ENCODE results near the gene UNC13D. TPM values are rescaled to one million over a fixed set of nuclear protein-coding genes. Genes with fewer than 3 reads are reported as not detected.
"Not testable (repeated sequence)": the region's sequence is repeated elsewhere in the genome, so short reads cannot be mapped to it uniquely, and the experiment has no call there.

The UNC13D gene
- total RNA-seq, 1 donor from 2014 or later: 75.3 TPM

- no peak for DNase-seq (ENCODE audit: low spot score)
These were observed 23.8 kb downstream of the UNC13D start for GRCh38 chr17:75820094-75821080.

DNA sequence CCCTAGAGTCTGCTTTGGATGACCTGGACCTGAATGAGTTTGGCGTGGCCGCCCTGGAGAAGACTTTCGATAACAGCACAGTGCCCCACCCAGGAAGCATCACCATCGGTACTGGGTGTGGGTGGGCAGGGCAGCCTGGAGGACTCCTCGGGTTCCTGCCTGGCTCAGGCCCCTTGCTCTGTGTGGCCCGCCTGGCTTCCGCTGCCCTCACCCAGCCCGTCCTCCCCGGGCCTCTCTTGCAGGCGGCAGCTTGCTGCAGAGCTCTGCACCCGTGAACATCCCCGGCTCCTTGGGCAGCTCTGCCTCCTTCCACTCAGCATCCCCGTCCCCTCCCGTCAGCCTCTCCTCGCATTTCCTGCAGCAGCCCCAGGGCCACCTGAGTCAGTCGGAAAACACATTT is 24.5 kb downstream of the UNC13D start:
- DNase-seq (ENCODE audit: low spot score): no peak

DNA sequence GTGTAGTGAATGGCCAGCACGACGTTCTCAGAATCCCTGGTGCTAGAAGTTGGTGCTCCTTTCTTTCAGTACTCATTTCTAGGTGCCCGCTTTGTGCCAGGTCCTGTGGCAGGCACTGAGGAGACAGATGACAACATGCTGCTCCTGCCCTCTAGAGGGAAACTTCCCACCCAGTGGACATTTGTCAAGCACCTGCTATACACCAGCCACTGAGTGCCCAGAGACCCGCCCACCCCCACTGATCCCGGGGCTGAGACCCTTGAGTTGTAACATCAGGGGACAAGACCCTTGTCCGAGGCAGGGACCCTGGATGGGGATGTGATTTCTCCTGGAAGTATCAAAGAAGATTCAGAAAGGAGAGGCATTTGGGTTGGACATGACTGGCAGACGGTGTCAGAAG is 25.1 kb downstream of the UNC13D start:
- DNase-seq (ENCODE audit: low spot score): no peak

DNA sequence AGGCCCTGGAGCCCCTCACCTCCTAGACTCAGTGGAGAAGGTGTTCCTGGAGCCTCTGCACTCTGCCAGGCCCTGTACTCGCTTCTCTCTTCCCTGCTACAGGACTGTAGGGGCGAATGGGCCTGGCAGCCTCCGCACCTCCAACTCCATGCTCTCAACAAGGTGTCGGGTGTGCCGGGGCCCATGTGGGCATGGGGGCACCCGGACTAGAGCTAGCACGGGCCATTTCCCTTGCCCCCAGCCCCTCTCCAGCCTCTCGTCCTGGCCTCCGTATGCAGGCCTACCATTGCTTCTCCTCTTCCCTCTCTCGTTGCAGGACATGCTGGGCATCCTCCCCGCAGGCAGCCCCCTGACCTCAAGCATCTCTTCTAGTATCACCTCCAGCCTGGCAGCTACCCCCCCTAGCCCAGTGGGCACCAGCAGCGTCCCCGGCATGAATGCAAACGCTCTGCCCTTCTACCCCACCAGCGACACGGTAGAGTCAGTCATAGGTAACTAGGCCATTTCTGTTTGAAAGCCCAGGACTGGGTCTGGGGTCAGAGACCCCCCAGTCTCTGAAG is 25.8 kb downstream of the UNC13D start:
- no peak for DNase-seq (ENCODE audit: low spot score)

- DNase-seq (ENCODE audit: low spot score): no peak
These were observed 26.6 kb downstream of the UNC13D start for GRCh38 chr17:75817571-75817970.

DNA sequence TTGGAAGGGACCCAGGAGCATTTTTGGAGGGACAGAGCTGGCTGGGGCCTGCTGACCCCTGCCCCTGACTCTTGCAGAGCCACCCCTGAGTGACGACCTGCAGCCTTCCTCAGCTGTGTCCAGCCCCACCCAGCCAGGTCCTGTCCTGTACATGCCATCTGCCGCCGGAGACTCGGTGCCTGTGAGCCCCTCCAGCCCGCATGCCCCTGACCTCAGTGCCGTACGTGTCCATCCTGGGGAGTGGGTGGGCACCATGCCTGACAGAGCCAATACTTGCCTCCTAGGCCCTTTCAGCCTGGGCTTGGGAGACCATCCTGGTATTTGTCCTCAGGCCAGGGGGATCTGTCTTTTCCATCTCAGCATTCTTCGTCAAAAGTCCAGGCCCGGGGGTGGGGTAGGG is 27.5 kb downstream of the UNC13D start:
- DNase-seq (ENCODE audit: low spot score): no peak

- no peak for DNase-seq (ENCODE audit: low spot score)
These were observed 28.8 kb downstream of the UNC13D start for GRCh38 chr17:75815399-75815798.

GRCh38 chr17:75814900-75815373 is 29.3 kb downstream of the UNC13D start:
- DNase-seq (ENCODE audit: low spot score): no peak

DNA sequence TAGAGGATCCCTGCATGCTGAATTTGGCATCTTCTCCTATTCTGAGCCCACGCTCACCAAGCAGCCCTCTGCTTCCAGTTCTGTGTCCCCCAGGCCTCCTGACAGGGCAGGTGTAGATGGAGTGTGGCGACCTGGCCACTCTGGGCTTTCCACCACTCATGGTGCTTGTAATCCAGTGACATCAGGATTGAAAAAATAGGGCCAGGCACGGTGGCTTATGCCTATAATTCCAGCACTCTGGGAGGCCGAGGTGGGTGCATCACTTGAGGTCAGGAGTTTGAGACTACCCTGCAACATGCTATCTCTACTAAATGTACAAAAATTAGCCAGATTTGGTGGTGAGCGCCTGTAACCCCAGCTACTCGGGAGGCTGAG is 30.2 kb downstream of the UNC13D start:
- no peak for DNase-seq (ENCODE audit: low spot score)

DNA sequence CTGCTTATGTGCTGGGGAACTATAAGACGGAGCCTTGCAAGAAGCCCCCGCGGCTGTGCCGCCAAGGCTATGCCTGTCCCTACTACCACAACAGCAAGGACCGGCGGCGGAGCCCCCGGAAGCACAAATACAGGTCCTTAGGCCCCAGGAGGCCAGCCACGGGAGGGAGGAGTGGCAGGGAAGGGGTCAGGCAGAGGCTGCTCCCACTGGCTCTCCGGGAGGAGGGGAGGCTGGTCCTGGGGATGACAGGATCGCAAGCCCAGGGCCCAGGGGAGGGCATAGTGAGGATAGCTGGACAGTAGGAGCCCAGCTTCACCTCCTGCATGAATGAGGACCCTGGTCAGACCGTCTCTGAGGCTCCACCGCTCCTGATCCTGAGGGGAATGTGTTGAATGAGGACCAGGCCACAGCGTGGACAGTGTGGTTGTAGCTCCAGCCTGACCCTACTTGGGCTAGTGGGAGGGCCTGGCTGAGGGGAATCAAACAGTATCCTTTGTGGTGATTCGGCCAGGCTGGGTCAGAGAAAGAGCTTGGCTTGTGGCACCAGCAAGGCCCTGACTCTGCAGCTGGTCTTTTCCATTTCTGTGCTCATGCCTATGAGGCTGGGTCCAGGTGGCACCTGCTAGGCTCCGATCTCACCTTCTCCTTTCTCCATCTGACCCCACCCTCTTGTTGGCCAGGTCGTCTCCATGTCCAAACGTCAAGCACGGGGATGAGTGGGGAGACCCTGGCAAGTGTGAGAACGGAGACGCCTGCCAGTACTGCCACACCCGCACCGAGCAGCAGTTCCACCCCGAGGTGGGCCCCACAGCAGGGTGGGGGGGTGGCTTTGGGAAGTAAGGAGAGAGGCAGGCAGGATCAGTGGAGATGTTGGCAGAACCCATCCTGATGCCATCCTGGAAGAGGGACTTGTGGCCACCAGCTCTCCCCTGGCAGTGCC is 30.9 kb downstream of the UNC13D start:
- no peak for DNase-seq (ENCODE audit: low spot score)

- no peak for DNase-seq (ENCODE audit: low spot score)
These were observed 31.8 kb downstream of the UNC13D start for GRCh38 chr17:75812096-75813013.

GRCh38 chr17:75811174-75811573 is 33.0 kb downstream of the UNC13D start:
- DNase-seq (ENCODE audit: low spot score): no peak

- DNase-seq (ENCODE audit: low spot score): not testable (repeated sequence)
These were observed 33.4 kb downstream of the UNC13D start for GRCh38 chr17:75810756-75811155.

- DNase-seq (ENCODE audit: low spot score): no peak
These were observed 34.0 kb downstream of the UNC13D start for GRCh38 chr17:75810216-75810615.

DNA sequence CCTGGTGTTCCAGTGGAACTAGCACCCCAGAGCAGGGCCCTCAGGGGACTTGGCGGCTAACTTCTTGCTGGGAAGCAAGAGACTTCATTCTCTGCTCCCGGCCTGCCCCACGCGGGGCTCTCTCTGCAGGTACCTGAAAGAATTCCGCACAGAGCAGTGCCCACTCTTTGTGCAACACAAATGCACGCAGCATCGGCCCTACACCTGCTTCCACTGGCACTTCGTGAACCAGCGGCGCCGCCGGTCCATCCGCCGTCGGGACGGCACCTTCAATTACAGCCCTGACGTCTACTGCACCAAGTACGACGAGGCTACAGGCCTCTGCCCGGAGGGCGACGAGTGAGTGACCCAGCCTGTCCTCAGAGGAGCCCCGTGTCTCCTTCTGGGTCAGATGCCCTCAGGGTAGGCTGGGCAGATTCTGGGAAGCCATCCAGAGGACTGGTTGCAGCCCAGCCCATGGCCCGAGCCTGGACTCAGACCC is 34.5 kb downstream of the UNC13D start:
- DNase-seq (ENCODE audit: low spot score): no peak

- no peak for DNase-seq (ENCODE audit: low spot score)
These were observed 35.1 kb downstream of the UNC13D start for GRCh38 chr17:75808905-75809621.

DNA sequence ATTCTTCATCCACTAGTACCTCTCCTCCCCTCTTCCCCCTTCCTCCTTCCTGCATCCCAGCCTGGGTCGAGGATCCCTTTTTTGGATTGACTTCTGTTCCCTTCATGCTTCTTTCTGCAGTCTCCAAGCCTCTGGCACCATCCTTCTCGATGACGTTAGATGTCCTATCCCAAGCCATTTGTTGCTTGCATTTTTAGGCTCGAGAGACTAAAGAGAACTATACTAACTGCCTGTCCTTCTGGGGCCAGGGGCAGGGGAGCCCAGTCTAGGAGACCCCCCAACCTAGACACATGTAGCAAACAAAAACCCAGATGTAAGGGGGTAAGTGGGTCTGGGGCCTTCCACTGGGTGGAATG is 35.7 kb downstream of the UNC13D start:
- DNase-seq (ENCODE audit: low spot score): no peak

DNA sequence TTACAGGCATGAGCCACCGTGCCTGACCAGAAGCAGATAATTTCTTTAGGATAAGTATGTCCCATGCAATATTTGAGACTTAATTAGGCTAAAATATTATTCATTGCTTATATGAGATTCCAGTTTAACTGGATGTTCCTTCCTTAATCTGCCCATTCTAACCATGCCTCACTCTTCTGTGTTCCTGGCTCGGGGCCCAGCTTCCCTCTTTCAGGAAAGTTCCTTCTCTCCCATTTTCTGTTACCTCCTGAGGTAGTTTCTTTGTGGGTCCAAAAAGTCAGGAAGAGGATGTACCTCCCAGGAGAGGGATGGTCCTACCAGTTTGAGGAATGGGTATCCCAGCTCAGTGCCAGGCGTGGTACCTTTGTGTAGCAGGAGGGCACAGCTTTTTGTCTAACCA is 36.3 kb downstream of the UNC13D start:
- DNase-seq (ENCODE audit: low spot score): no peak

GRCh38 chr17:75806822-75807500 is 37.2 kb downstream of the UNC13D start:
- DNase-seq (ENCODE audit: low spot score): no peak

- DNase-seq (ENCODE audit: low spot score): no peak
These were observed 40.3 kb downstream of the UNC13D start for GRCh38 chr17:75803883-75804282.
